ENCODE data around the gene PDZD7. TPM values are rescaled to one million over a fixed set of nuclear protein-coding genes. Genes with fewer than 3 reads are reported as not detected.

PDZD7 gene
- total and polyA plus RNA-seq, 2 of the 8 experiments (the other 6 are each of a cell fraction or from before 2014, with no cell fraction given) = 0.88 to 1.6 TPM

- Histone ChIP-seq H3K79me1 (ENCODE audit: low read depth, low read length) (peaks cover 6% of the 10 kb centered on the region; the same call in 1 of the 2 replicates), H2AK5ac (ENCODE audit: low read depth, low read length) (no peak overlapping the region), H3K4me2 (ENCODE audit: insufficient read depth in 1 of 2, low read depth in 2 of 2, low read length in 2 of 2) (no peak overlapping the region), H3K18ac (ENCODE audit: extremely low read depth, low read length) (no peak overlapping the region), H3K9me3 (ENCODE audit: insufficient read depth in 2 of 2, low read depth in 1 of 2, low read length in 1 of 2) (no peaks in the 10 kb centered on the region), H2BK120ac (replicated peaks; ENCODE audit: low read depth, low read length) (no peak overlapping the region), H3K4me1 (replicated peaks in 1 of 4; ENCODE audit: control insufficient read depth in 3 of 4, insufficient read depth in 4 of 4, low read length in 3 of 4) (peaks cover 0 to 9% (median 6%) of the 10 kb centered on the region in 4 experiments; a peak in 6 of 7 replicates), H2AFZ (ENCODE audit: low read length) (no peak overlapping the region), H4K5ac (ENCODE audit: insufficient read length, low read depth, low read length) (no peak overlapping the region), H3K27ac (ENCODE audit: low read depth, low read length) (no peak overlapping the region), H3K23ac (ENCODE audit: insufficient read length) (no peak overlapping the region), H4K8ac (ENCODE audit: extremely low read depth, insufficient read depth, low read length) (no peak overlapping the region), H2BK5ac (ENCODE audit: low read depth, low read length) (no peak overlapping the region), H3K56ac (replicated peaks; ENCODE audit: insufficient read length, low read depth, low read length) (no peak overlapping the region), H3K4ac (replicated peaks; ENCODE audit: insufficient read length, low read depth, low read length) (no peak overlapping the region), H3K14ac (ENCODE audit: insufficient read length) (no peak overlapping the region), H4K91ac (replicated peaks; ENCODE audit: insufficient read length, low read length) (no peak overlapping the region), H3K27me3 (replicated peaks in 1 of 4; ENCODE audit: control insufficient read depth in 3 of 4, extremely low read depth in 1 of 4, insufficient read depth in 3 of 4, low read length in 3 of 4) (no peaks in the 10 kb centered on the region), H2BK15ac (ENCODE audit: low read length) (no peak overlapping the region), H3K79me2 (ENCODE audit: control insufficient read depth in 1 of 2, insufficient read depth in 2 of 2, low read length in 2 of 2) (peaks cover 0 to 18% of the 10 kb centered on the region in 2 experiments; a peak in 2 of 4 replicates), H3K36me3 (ENCODE audit: control insufficient read depth in 2 of 4, insufficient read depth in 4 of 4, low read length in 3 of 4) (peaks cover 11 to 47% (median 31%) of the 10 kb centered on the region in 4 experiments; a peak in 7 of 8 replicates), H2BK12ac (ENCODE audit: low read depth, low read length) (no peak overlapping the region), H2BK20ac (ENCODE audit: low read length) (no peak overlapping the region), H3K23me2 (ENCODE audit: low read depth, low read length) (no peaks in the 10 kb centered on the region), H3K4me3 (ENCODE audit: extremely low read depth in 1 of 4, insufficient read depth in 2 of 4, low read depth in 3 of 4, low read length in 4 of 4) (no peak overlapping the region), H4K20me1 (replicated peaks in 1 of 2; ENCODE audit: control insufficient read depth in 1 of 2, insufficient read depth in 2 of 2, low read length in 2 of 2) (peaks cover 2 to 19% of the 10 kb centered on the region in 2 experiments), H3K9ac (replicated peaks in 1 of 4; ENCODE audit: extremely low read depth in 1 of 4, low read depth in 3 of 4, low read length in 3 of 4) (no peak overlapping the region)
- FAIRE-seq = no peak
- TF ChIP-seq TAF1 (IDR thresholded peaks at IDR 0.05; ENCODE audit: low read depth, low read length) = no peak
- TF ChIP-seq SIN3A (conservative IDR thresholded peaks at IDR 0.05 in 1 of 2, IDR thresholded peaks at IDR 0.05 in 1 of 2; ENCODE audit: low read depth in 1 of 2, low read length in 2 of 2) = no peak
- TF ChIP-seq PHF8 (conservative IDR thresholded peaks at IDR 0.05; ENCODE audit: low read depth, low read length) = no peak
- TF ChIP-seq GABPA (IDR thresholded peaks at IDR 0.05; ENCODE audit: borderline replicate concordance, insufficient read depth, low read length) = no peak
- TF ChIP-seq NANOG (IDR thresholded peaks at IDR 0.05; ENCODE audit: insufficient read depth, low read depth, low read length, poor library complexity, severe bottlenecking) = no peak
- POLR2A ChIA-PET (ENCODE audit: partially characterized antibody) = interaction anchor here (0.9 to 7.5 kb wide), 8 partner anchors 8 to 37 kb away, joined by 3 to 143 read pairs (median 4); partner anchors contain the start of genes LZTS2, MRPL43 and TWNK
- CTCF ChIA-PET (ENCODE audit: partially characterized antibody) = interaction anchor here (1.0 to 26.8 kb wide), 6 partner anchors 11 to 41 kb away, joined by 4 to 464 read pairs (median 11); partner anchors contain the start of genes LZTS2, MRPL43, PDZD7 and SFXN3
- DNase-seq (ENCODE audit: low read depth in 1 of 2, low spot score in 2 of 2) = no peak
- WGBS, 2 experiments (ENCODE audit: extremely low coverage in 1 of 2, insufficient coverage in 1 of 2, insufficient read length in 1 of 2, insufficient replicate concordance in 2 of 2, low coverage in 1 of 2, low lambda C conversion rate in 2 of 2, missing lambda C conversion rate in 1 of 2) = 88% methylated on average over 4 of the region's 4 CpGs; no CpG with 5 or more reads in 1 of the 2 experiments
Observed at GRCh38 chr10:101005869-101006567, 24.9 kb downstream of the PDZD7 start.

Data from H1 (cell line).